ENCODE measurements around the gene FANCG.

Gene FANCG

DNA sequence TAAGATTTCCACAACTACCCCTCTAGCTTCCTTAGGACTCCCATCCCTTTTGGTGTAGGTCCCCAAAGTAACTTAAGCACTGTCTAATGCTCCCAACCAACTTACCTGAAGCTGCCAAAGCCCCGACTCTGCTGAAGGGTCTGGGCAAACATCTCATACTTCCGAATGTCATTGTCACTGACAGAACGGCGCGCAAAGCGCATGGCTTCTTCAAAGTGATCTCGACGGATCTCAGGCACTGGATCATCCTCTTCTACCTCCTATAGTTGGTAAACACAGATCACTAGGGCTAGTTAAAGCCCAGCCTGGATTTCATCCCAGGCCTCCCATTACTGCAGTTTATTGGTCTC, 22.5 kb downstream of the FANCG start:
- no peak for DNase-seq

GRCh38 chr9:35056571-35057270, 23.0 kb downstream of the FANCG start:
- DNase-seq = no peak

- DNase-seq = no peak
These were observed 24.7 kb downstream of the FANCG start for GRCh38 chr9:35054871-35055644.

- DNase-seq = no peak
These were observed 25.4 kb downstream of the FANCG start for GRCh38 chr9:35054185-35054835.

DNA sequence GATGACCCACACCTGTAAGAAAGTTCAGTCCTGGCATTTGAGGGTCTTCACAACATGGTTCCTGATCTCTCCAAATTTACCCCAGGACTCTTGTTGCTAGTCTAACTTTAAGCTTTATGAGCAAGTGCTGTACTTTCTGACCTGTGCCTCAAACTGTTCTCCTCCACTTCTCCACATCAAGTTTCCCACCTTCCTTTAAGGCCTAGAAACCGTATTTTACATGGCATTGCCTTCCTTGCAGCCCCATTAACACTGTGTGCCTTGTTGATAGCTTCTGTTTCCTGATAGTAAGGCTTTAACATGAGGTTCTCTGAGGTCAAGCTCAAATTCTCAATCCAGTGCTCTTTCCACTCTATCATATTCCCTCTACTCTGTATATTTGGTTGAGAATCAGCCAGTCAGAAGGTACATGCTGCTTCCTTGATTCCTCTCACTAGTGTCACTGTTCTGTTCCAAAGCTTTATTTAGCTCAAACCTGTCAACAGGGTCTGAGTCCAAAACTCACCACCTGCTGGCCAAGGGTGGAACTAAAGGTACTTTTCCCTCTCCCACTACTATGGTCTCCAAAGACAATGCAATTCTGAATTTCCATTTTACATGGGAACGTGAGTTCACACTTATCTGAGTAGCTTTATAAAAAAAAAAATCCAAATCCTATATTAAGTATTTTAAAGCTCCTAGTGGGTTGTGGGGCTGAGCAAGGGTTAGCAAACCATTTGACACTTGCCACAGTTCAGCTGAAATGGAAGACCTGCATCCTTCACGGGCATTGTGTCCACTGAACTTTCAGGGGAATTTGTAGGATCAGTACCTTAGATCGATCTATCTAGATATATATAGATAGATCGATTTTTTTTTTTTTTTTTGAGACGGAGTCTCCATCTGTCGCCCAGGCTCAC, 28.4 kb downstream of the FANCG start:
- DNase-seq = no peak

GRCh38 chr9:35048511-35048910, 31.2 kb downstream of the FANCG start:
- DNase-seq = no peak

GRCh38 chr9:35044071-35044470, 35.7 kb downstream of the FANCG start:
- DNase-seq = no peak

GRCh38 chr9:35042891-35043545, 36.7 kb downstream of the FANCG start:
- no peak for DNase-seq

GRCh38 chr9:35042081-35042604, 37.6 kb downstream of the FANCG start:
- no peak for DNase-seq

DNA sequence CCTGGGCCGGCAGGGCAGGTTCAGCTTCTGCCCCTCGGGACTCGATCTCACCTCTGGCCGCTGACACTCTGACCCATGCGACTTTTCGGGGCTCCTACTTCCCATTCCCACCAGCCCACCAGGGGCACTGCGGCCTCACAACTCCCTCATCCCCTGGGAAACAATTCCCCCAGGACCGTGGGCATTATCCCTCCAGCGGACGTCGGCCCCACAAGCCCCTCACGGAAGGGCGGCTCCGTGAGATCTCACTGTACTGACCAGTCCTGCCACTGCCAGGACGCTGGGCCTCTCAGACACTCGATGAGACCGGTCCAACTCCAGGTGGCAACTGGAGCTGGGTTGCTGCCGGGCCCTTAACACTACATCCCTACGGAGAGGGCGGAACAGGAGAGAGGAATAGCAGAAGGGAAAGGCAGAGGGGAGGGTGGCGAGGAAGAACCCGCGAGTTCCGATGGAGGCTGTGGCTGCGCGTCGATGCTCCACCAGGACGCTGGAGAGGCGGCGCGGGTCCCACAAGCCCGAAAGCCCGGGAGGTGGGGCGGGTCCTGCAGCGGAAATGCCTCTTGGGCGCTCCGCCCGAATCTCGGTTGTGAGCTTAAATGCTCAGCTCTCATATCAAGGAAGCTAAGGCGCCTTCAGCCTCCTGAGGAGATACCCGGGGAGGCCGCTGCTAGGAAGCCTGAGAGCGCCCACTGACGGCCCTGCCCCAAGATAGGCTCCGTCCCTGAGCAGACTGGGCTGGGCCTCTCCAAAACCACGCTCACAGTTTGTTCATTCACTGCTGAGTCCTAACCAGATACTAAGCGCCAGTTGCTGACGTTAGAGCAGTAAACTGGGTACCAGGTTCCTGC, 43.7 kb downstream of the FANCG start:
- DNase-seq = no peak

DNA sequence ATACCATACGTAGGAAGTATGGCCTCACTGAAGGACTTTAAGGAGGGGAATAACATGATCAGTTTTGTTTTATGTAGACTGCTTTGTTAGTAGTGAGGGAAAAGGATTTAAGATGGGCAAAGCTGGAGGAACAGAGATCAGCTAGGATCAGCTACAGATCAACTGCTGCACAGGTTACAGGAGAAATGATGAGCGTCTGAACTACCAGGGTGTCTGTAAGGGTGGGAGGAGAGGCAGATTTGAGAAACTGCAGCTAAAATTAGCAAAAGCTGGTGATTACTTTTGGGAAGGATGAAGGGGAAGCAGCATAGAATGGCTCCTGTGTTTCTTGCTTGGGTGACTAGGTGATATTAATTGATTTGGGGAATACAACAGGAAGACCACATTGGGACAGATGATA, 46.6 kb downstream of the FANCG start:
- DNase-seq = no peak

DNA sequence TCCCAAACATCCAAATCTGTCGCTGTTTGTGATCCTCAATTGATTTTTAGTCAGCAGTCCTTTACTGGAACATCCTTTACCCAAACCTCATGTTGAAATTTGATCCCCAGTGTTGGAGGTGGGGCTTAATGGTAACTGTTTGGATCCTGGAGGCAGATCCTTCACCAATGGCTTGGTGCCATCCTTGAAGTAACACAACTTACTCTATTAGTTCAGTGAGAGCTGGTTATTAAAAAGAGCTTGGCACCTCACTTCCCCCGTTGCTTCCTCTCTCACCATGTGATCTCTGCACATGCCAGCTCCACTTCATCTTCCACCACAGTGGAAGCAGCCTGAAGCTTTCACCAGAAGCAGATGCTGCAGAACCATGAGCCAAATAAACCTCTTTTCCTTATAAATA, 49.9 kb downstream of the FANCG start:
- no peak for DNase-seq

DNA sequence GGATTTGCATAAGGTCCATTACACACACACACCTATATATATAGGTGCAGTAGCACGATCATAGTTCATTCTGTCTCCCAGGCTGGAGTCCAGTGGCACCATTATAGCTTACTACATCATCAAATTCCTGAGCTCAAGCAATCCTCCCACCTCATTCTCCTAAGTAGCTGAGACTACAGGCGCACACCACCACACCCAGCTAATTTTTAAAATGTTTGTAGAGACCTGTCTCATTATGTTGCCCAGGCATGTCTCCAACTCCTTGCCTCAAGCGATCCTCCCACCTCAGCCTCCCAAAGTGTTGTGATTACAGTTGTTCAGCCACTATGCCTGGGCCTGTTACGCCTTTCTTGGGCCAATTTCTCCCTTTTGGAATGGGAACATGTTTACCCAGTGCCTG, 50.5 kb downstream of the FANCG start:
- no peak for DNase-seq

DNA sequence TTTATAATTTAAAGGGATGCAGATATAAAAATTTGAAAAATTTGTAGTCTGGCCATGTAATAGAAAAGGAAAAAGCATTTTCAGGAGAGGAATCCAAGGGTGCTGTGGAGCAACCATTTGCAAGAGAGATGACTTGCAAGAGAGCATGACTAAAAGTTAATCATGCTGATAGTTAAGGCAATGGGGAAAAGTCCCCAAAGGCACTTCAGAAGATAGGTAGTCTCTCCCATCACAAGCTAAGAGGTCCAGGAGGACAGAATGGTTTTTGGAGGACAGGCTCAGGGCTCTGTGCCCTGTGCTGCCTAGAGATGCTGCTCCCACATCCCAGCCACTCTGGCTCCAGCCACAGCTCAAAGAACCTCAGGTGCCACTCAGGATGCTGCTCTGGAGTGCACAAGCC, 51.4 kb downstream of the FANCG start:
- no peak for DNase-seq

DNA sequence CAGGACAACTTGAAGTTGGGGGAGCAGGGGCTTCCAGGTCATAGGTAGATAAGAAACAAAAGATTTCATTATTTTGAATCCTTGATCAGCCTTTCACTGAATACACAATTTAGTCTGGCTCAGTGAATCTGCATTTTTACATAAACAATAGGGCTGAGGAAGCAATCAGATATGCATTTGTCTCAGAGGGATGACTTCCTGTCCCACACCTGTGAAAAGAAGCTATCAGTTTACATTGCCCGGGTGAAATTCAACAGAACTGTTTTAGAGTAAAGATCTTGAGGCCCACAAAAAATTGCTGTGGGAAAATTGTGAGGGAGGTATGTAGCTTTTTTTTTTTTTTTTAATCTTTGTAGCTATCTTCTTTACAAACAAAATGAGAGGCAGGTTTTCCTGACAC, 51.9 kb downstream of the FANCG start:
- DNase-seq = no peak

- no peak for DNase-seq
These were observed 52.4 kb downstream of the FANCG start for GRCh38 chr9:35027374-35027773.

DNA sequence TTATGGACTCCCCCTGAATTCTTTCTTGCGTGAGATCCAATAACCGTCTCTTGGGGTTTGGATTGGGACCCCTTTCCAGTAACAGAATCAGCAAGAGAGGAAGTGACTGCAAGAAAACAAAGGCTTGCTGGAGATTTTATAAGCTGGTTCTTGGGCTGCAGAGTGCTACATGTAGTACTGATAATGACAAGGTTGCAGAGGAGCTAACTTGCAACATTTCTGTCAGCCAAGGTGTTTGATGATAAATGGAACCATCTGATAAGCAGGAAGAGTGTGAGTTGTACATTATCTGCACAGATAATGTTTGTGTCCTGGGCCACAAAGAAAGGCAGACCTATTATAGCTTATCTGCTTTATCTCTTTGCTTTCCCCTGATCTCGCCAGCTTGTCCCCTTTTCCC, 53.1 kb downstream of the FANCG start:
- peak; percentile 72 for DNase-seq

Data from GF-D8 (cell line).